GM19025 (cell line): ENCODE results near the gene ANGPTL4.
"Not testable (repeated sequence)": the region's sequence is repeated elsewhere in the genome, so short reads cannot be mapped to it uniquely, and the experiment has no call there.

Source experiments
- ATAC-seq: cut with Tn5 transposase; IDR thresholded peaks from one replicate; pipeline ENCODE4 v1.9.1; 2021; ENCODE audit warnings: mild to moderate bottlenecking, low read depth, moderate library complexity; ENCODE audit not compliant: unreplicated experiment

Gene ANGPTL4

GRCh38 chr19:8363803-8364771 is at the start of gene ANGPTL4:
ANGPTL4 (plus strand) TSS chr19:8364155; CDS start chr19:8364322, 167 bp downstream.
- no peak for ATAC-seq

- ATAC-seq: not testable (repeated sequence)
Observed at GRCh38 chr19:8314981-8315640, 48.8 kb upstream of the ANGPTL4 start.

GRCh38 chr19:8316351-8317125 is 47.4 kb upstream of the ANGPTL4 start:
- no peak for ATAC-seq

GRCh38 chr19:8318835-8319234 is 45.1 kb upstream of the ANGPTL4 start:
- ATAC-seq: not testable (repeated sequence)

- no peak for ATAC-seq
Observed at GRCh38 chr19:8319807-8320520, 44.0 kb upstream of the ANGPTL4 start.

- peak; percentile 11 for ATAC-seq
Observed at GRCh38 chr19:8320564-8321066, 43.3 kb upstream of the ANGPTL4 start.

GRCh38 chr19:8321067-8321985 is 42.6 kb upstream of the ANGPTL4 start, which contains the start of the genes NDUFA7 and RPS28:
NDUFA7 (minus strand) TSS chr19:8321375; CDS start chr19:8321358, 17 bp downstream.
RPS28 (plus strand) TSS chr19:8321496; CDS start chr19:8321531, 35 bp downstream.
- ATAC-seq: peak; percentile 81

GRCh38 chr19:8321986-8322637 is 41.8 kb upstream of the ANGPTL4 start:
- ATAC-seq: no peak

- ATAC-seq: no peak
Observed at GRCh38 chr19:8322638-8322997, 41.3 kb upstream of the ANGPTL4 start.

GRCh38 chr19:8323781-8324185 is 40.2 kb upstream of the ANGPTL4 start:
- no peak for ATAC-seq

GRCh38 chr19:8324186-8325050 is 39.5 kb upstream of the ANGPTL4 start:
- ATAC-seq: no peak

- ATAC-seq: no peak
Observed at GRCh38 chr19:8325454-8325853, 38.5 kb upstream of the ANGPTL4 start.

GRCh38 chr19:8329996-8330395 is 34.0 kb upstream of the ANGPTL4 start:
- no peak for ATAC-seq

GRCh38 chr19:8331263-8331845 is 32.6 kb upstream of the ANGPTL4 start:
- no peak for ATAC-seq

- no peak for ATAC-seq
Observed at GRCh38 chr19:8332976-8333766, 30.8 kb upstream of the ANGPTL4 start.

GRCh38 chr19:8333767-8334457 is 30.0 kb upstream of the ANGPTL4 start:
- no peak for ATAC-seq
